ENCODE data around the gene ISM1. TPM values are rescaled to one million over a fixed set of nuclear protein-coding genes. Genes with fewer than 3 reads are reported as not detected.

ISM1 gene
- total and polyA plus RNA-seq, 2 experiments from 2014 or later, result 0.15 to 0.63 TPM

GRCh38 chr20:13260650-13261279 lies 39.7 kb downstream of the ISM1 start (continued):
- TF ChIP-seq EZH2phosphoT487 (IDR thresholded peaks at IDR 0.05; ENCODE audit: unreplicated experiment) (no peak), NANOG (IDR thresholded peaks at IDR 0.05; ENCODE audit: borderline replicate concordance) (no peak), STAT1 (IDR thresholded peaks at IDR 0.05; ENCODE audit: unreplicated experiment) (no peak), ZNF114 (CRISPR knock-in tag; IDR thresholded peaks at IDR 0.05) (no peak)

- H3K36me3 Mint-ChIP-seq (ENCODE audit: low read depth), result no peaks in the 10 kb centered on the region
- no peak overlapping the region for H2AFZ ChIP-seq
- peak; percentile 84 to 97 for TF ChIP-seq CTCF (conservative IDR thresholded peaks at IDR 0.05; ENCODE audit: low read depth in 2 of 2)
- TF ChIP-seq NANOG (IDR thresholded peaks at IDR 0.05; ENCODE audit: borderline replicate concordance), result no peak
- H3K27ac Mint-ChIP-seq, result no peak overlapping the region
- H3F3A ChIP-seq (replicated peaks; ENCODE audit: low read depth), result no peaks in the 10 kb centered on the region
- no peaks in the 10 kb centered on the region; the same call in 1 of the 2 replicates for H4K20me1 ChIP-seq (replicated peaks; ENCODE audit: insufficient read depth)
- H3K4me3 ChIP-seq, result no peak overlapping the region
- no peaks in the 10 kb centered on the region for H3K27me3 Mint-ChIP-seq (ENCODE audit: insufficient read depth, low read depth, poor library complexity)
- H3K79me2 ChIP-seq (replicated peaks; ENCODE audit: insufficient read depth), result no peaks in the 10 kb centered on the region
- no peak overlapping the region for H3K27ac ChIP-seq (ENCODE audit: low read depth)
- peak; percentile 88 for DNase-seq (ENCODE audit: low spot score)
- no peaks in the 10 kb centered on the region for H3K4me1 Mint-ChIP-seq
- ATAC-seq, result peak; percentile 100
- H3K27me3 ChIP-seq (ENCODE audit: insufficient read depth), result no peaks in the 10 kb centered on the region
- no peaks in the 10 kb centered on the region; the same call in 1 of the 2 replicates for H3K9me2 ChIP-seq (ENCODE audit: insufficient read depth)
- no peak overlapping the region for H3K4me2 ChIP-seq
- no peaks in the 10 kb centered on the region for H3K36me3 ChIP-seq (ENCODE audit: insufficient read depth)
- no peaks in the 10 kb centered on the region for H3K4me1 ChIP-seq (ENCODE audit: insufficient read depth)
- no peaks in the 10 kb centered on the region for H3K9me3 Mint-ChIP-seq
- no peak overlapping the region for H3K4me3 Mint-ChIP-seq
Measured at GRCh38 chr20:13261460-13262301, 40.6 kb downstream of the ISM1 start.

- Histone ChIP-seq H3K9me2 (ENCODE audit: insufficient read depth) (no peaks in the 10 kb centered on the region; the same call in 1 of the 2 replicates), H3K36me3 (ENCODE audit: insufficient read depth) (no peaks in the 10 kb centered on the region), H2AFZ (no peak overlapping the region), H3K79me2 (replicated peaks; ENCODE audit: insufficient read depth) (no peaks in the 10 kb centered on the region), H3K4me3 (no peak overlapping the region), H3K4me2 (no peak overlapping the region), H4K20me1 (replicated peaks; ENCODE audit: insufficient read depth) (no peaks in the 10 kb centered on the region; the same call in 1 of the 2 replicates), H3K4me1 (ENCODE audit: insufficient read depth) (no peaks in the 10 kb centered on the region), H3K27ac (ENCODE audit: low read depth) (no peak overlapping the region), H3F3A (replicated peaks; ENCODE audit: low read depth) (no peaks in the 10 kb centered on the region), H3K27me3 (ENCODE audit: insufficient read depth) (no peaks in the 10 kb centered on the region)
- Mint-ChIP-seq H3K9me3 (no peaks in the 10 kb centered on the region), H3K27ac (no peak overlapping the region), H3K36me3 (ENCODE audit: low read depth) (no peaks in the 10 kb centered on the region), H3K27me3 (ENCODE audit: insufficient read depth, low read depth, poor library complexity) (no peaks in the 10 kb centered on the region), H3K4me3 (no peak overlapping the region), H3K4me1 (no peaks in the 10 kb centered on the region)
- DNase-seq (ENCODE audit: low spot score) (no peak), ATAC-seq (no peak)
- TF ChIP-seq CTCF (conservative IDR thresholded peaks at IDR 0.05; ENCODE audit: low read depth in 2 of 2) (no peak), JUNB (IDR thresholded peaks at IDR 0.05; ENCODE audit: unreplicated experiment) (no peak), POLR2AphosphoS5 (IDR thresholded peaks at IDR 0.05; ENCODE audit: low read depth) (no peak), ZNF114 (CRISPR knock-in tag; IDR thresholded peaks at IDR 0.05) (no peak), ZNF462 (CRISPR knock-in tag; IDR thresholded peaks at IDR 0.05) (no peak)
Measured at GRCh38 chr20:13262302-13262650, 41.2 kb downstream of the ISM1 start.
